H9 (cell line): ENCODE measurements around the gene NOVA1. TPM values are rescaled to one million over a fixed set of nuclear protein-coding genes. Genes with fewer than 3 reads are reported as not detected.

ENCODE experiments used
- DNase-seq: peaks from one replicate; pipeline ENCODE4 v3.0.0-alpha.2; 2017
- H2AFZ ChIP-seq: one replicate; pipeline ENCODE4 v1.6.1; 2013; ENCODE audit warnings: mild to moderate bottlenecking, low read length, control low read depth, moderate library complexity
- H2AK5ac ChIP-seq: 2 replicates; pipeline ENCODE4 v1.6.1; 2013; ENCODE audit warnings: low read length, control low read depth, mixed read lengths; ENCODE audit not compliant: insufficient read length
- H2BK120ac ChIP-seq: one replicate; pipeline ENCODE4 v1.6.1; 2013; ENCODE audit warnings: low read depth, mild to moderate bottlenecking, low read length, control low read depth, inconsistent platforms; ENCODE audit not compliant: poor library complexity, severe bottlenecking
- H2BK12ac ChIP-seq: 2 replicates; pipeline ENCODE4 v1.6.1; 2013; ENCODE audit warnings: low read length, control low read depth, mixed read lengths, low read depth; ENCODE audit not compliant: insufficient read length
- H2BK15ac ChIP-seq: 2 replicates; pipeline ENCODE4 v1.6.1; 2013; ENCODE audit warnings: low read depth, low read length, control low read depth
- H2BK20ac ChIP-seq: one replicate; pipeline ENCODE4 v1.6.1; 2013; ENCODE audit warnings: low read depth, mild to moderate bottlenecking, low read length, control low read depth, inconsistent platforms; ENCODE audit not compliant: poor library complexity, severe bottlenecking
- H2BK5ac ChIP-seq: 2 replicates; pipeline ENCODE4 v1.6.1; 2013; ENCODE audit warnings: low read length, control low read depth, mixed read lengths; ENCODE audit not compliant: insufficient read length
- H3K14ac ChIP-seq: 2 replicates; pipeline ENCODE4 v1.6.1; 2013; ENCODE audit warnings: low read length, control low read depth; ENCODE audit not compliant: insufficient read depth
- H3K18ac ChIP-seq: 2 replicates; pipeline ENCODE4 v1.6.1; 2013; ENCODE audit warnings: low read depth, mild to moderate bottlenecking, mixed read lengths, low read length, control low read depth; ENCODE audit not compliant: insufficient read length
- H3K23ac ChIP-seq: 2 replicates; pipeline ENCODE4 v1.6.1; 2013; ENCODE audit warnings: low read length, control low read depth, mixed read lengths, low read depth; ENCODE audit not compliant: insufficient read length
- H3K23me2 ChIP-seq: 2 replicates; pipeline ENCODE4 v1.6.1; 2013; ENCODE audit warnings: low read depth, mild to moderate bottlenecking, mixed read lengths, low read length, control low read depth; ENCODE audit not compliant: insufficient read length, poor library complexity, severe bottlenecking
- H3K27ac ChIP-seq: 2 replicates; pipeline ENCODE4 v1.5.1; 2013; ENCODE audit warnings: low read length, control low read depth, mixed read lengths, low read depth; ENCODE audit not compliant: insufficient read length
- H3K27me3 ChIP-seq: 2 replicates; pipeline ENCODE4 v1.6.1; 2013; ENCODE audit warnings: low read length, control low read depth, inconsistent platforms; ENCODE audit not compliant: insufficient read depth
- H3K4ac ChIP-seq: 2 replicates; pipeline ENCODE4 v1.6.1; 2013; ENCODE audit warnings: low read depth, mild to moderate bottlenecking, control low read depth, inconsistent platforms, low read length, moderate library complexity
- H3K4me1 ChIP-seq: 2 replicates; pipeline ENCODE4 v1.6.1; 2013; ENCODE audit warnings: low read length, control low read depth, inconsistent platforms; ENCODE audit not compliant: insufficient read depth
- H3K4me2 ChIP-seq: 2 replicates; pipeline ENCODE4 v1.6.1; 2013; ENCODE audit warnings: low read length, control low read depth, mixed read lengths; ENCODE audit not compliant: insufficient read length, insufficient read depth
- H3K56ac ChIP-seq: 2 replicates; pipeline ENCODE4 v1.6.1; 2013; ENCODE audit warnings: low read depth, mild to moderate bottlenecking, mixed read lengths, low read length, control low read depth; ENCODE audit not compliant: insufficient read length
- H3K79me1 ChIP-seq: 2 replicates; pipeline ENCODE4 v1.6.1; 2013; ENCODE audit warnings: low read depth, mild to moderate bottlenecking, moderate library complexity, low read length, control low read depth, inconsistent platforms; ENCODE audit not compliant: insufficient read depth, poor library complexity, severe bottlenecking
- H3K79me2 ChIP-seq: 2 replicates; pipeline ENCODE4 v1.6.1; 2013; ENCODE audit warnings: low read length, control low read depth, inconsistent platforms; ENCODE audit not compliant: insufficient read depth
- H3K9ac ChIP-seq: 2 replicates; pipeline ENCODE4 v1.6.1; 2013; ENCODE audit warnings: low read length, control low read depth, mixed read lengths; ENCODE audit not compliant: insufficient read length; ENCODE audit errors: extremely low read depth
- H3K9me3 ChIP-seq: one replicate; pipeline ENCODE4 v1.6.1; 2013; ENCODE audit warnings: low read depth, low read length, inconsistent platforms; ENCODE audit not compliant: control insufficient read depth
- H3T11ph ChIP-seq: one replicate; pipeline ENCODE4 v1.6.1; 2013; ENCODE audit warnings: mild to moderate bottlenecking, low read length, control low read depth, inconsistent platforms
- H4K20me1 ChIP-seq: one replicate; pipeline ENCODE4 v1.6.1; 2013; ENCODE audit not compliant: control insufficient read depth, insufficient read length, insufficient read depth
- H4K5ac ChIP-seq: 2 replicates; pipeline ENCODE4 v1.6.1; 2013; ENCODE audit warnings: low read depth, mild to moderate bottlenecking, mixed read lengths, low read length, control low read depth; ENCODE audit not compliant: insufficient read length
- H4K8ac ChIP-seq: replicated peaks from 2 replicates; pipeline ENCODE4 v1.6.1; 2013; ENCODE audit warnings: low read length, control low read depth, mixed read lengths, low read depth; ENCODE audit not compliant: insufficient read length
- H4K91ac ChIP-seq: 2 replicates; pipeline ENCODE4 v1.6.1; 2013; ENCODE audit warnings: low read depth, mild to moderate bottlenecking, moderate library complexity, mixed read lengths, low read length, control low read depth; ENCODE audit not compliant: insufficient read length
- H3K27ac Mint-ChIP-seq, 3 experiments: 2 replicates in 2 of 3; 3 replicates in 1 of 3; pipeline ENCODE4 v1.8.0; 2020 to 2021; ENCODE audit warnings: mixed read lengths in 3 of 3, mild to moderate bottlenecking in 1 of 3, moderate library complexity in 1 of 3
- H3K27me3 Mint-ChIP-seq: 2 replicates; pipeline ENCODE4 v1.8.0; 2021; ENCODE audit warnings: low read depth, mild to moderate bottlenecking, moderate library complexity, mixed read lengths
- H3K36me3 Mint-ChIP-seq, 3 experiments: 2 replicates in 2 of 3; 3 replicates in 1 of 3; pipeline ENCODE4 v1.8.0; 2020 to 2021; ENCODE audit warnings: low read depth in 3 of 3, mixed read lengths in 3 of 3; ENCODE audit not compliant: insufficient read depth in 1 of 3
- H3K4me1 Mint-ChIP-seq, 2 experiments: 2 replicates each; pipeline ENCODE4 v1.8.0; 2020; ENCODE audit warnings: mixed read lengths in 2 of 2
- H3K4me3 Mint-ChIP-seq, 2 experiments: 2 replicates in 1 of 2; 3 replicates in 1 of 2; pipeline ENCODE4 v1.8.0; 2020 to 2021; ENCODE audit warnings: mild to moderate bottlenecking in 2 of 2, mixed read lengths in 2 of 2, moderate library complexity in 1 of 2
- H3K9me3 Mint-ChIP-seq, 2 experiments: 2 replicates in 1 of 2; 3 replicates in 1 of 2; pipeline ENCODE4 v1.8.0; 2020; ENCODE audit warnings: mild to moderate bottlenecking in 2 of 2, mixed read lengths in 2 of 2, moderate library complexity in 1 of 2
- CTCF ChIP-seq: fragments of 200-600 bp; sonication (generic); conservative IDR thresholded peaks from 3 replicates; pipeline ENCODE4 v1.8.0; 2021; ENCODE audit warnings: antibody characterized with exemption, mild to moderate bottlenecking
- WGBS: extraction: QIAGEN DNeasy Blood & Tissue Kit; methylation state at CpG from one replicate; pipeline ENCODE4 v1.1.7; 2013; ENCODE audit warnings: missing lambda C conversion rate, low lambda C conversion rate, mixed read lengths; ENCODE audit not compliant: insufficient read length; ENCODE audit errors: extremely low coverage; 5-methylcytosine and 5-hydroxymethylcytosine counted together
- total RNA-seq: library from RNA; stranded (reverse); gene quantifications from 2 replicates; pipeline ENCODE4 v1.2.1, GENCODE V29; 2021

Gene NOVA1
- total RNA-seq, 1 experiment from 2014 or later, result 13.8 TPM

- H2BK20ac ChIP-seq, result no peak overlapping the region
- no CpG with 5 or more reads among the region's 2 CpGs for WGBS
- no peak overlapping the region for H3K4me3 Mint-ChIP-seq
- H4K5ac ChIP-seq, result no peak overlapping the region
- no peaks in the 10 kb centered on the region for H3K79me1 ChIP-seq
- H3K4me1 Mint-ChIP-seq, result no peaks in the 10 kb centered on the region
- H3K79me2 ChIP-seq, result no peaks in the 10 kb centered on the region
- H2BK120ac ChIP-seq, result no peak overlapping the region
- H3K4ac ChIP-seq, result no peak overlapping the region
- H3T11ph ChIP-seq, result no peak overlapping the region
- H3K9me3 Mint-ChIP-seq, result no peaks in the 10 kb centered on the region; a peak in 1 of 5 replicates
- H3K18ac ChIP-seq, result no peak overlapping the region
- no peaks in the 10 kb centered on the region for H3K4me1 ChIP-seq
- no peaks in the 10 kb centered on the region for H4K20me1 ChIP-seq
- no peak overlapping the region for H3K27ac Mint-ChIP-seq
- no peak overlapping the region for H3K14ac ChIP-seq
- no peaks in the 10 kb centered on the region for H3K27me3 Mint-ChIP-seq
- no peak overlapping the region for H2AK5ac ChIP-seq
- DNase-seq, result no peak
- H3K23me2 ChIP-seq, result no peaks in the 10 kb centered on the region
- H4K91ac ChIP-seq, result no peak overlapping the region
- H3K23ac ChIP-seq, result no peak overlapping the region
- no peak overlapping the region for H3K56ac ChIP-seq
- peaks cover 0 to 16% (median 8%) of the 10 kb centered on the region in 3 experiments; a peak in 4 of 7 replicates for H3K36me3 Mint-ChIP-seq
- no peak overlapping the region for H3K4me2 ChIP-seq
- no peaks in the 10 kb centered on the region for H3K27me3 ChIP-seq
- H2BK5ac ChIP-seq, result no peak overlapping the region
- H3K9me3 ChIP-seq, result no peaks in the 10 kb centered on the region
- no peak for TF ChIP-seq CTCF
- H3K9ac ChIP-seq, result no peak overlapping the region
- no peak overlapping the region for H2BK12ac ChIP-seq
- H2BK15ac ChIP-seq, result no peak overlapping the region
- no peak overlapping the region for H2AFZ ChIP-seq
- no peak overlapping the region for H3K27ac ChIP-seq
- H4K8ac ChIP-seq, result no peak overlapping the region
These were observed 134.7 kb downstream of the NOVA1 start for GRCh38 chr14:26463136-26463535.
